IMR-90 (cell line): ENCODE results near the gene LHFPL6. TPM values are rescaled to one million over a fixed set of nuclear protein-coding genes. Genes with fewer than 3 reads are reported as not detected.

Experiments used
- ATAC-seq: fragments of 200-7000 bp; cut with Tn5 transposase; 2 replicates; pipeline ENCODE4 v1.9.1; 2020; ENCODE audit warnings: low read depth, mild to moderate bottlenecking, moderate library complexity
- BruUV-seq: library from RNA; stranded (reverse); fragments of 400-500 nt; replicated peaks from 2 replicates; lab custom pipeline; 2021; lab: Mats Ljungman, UMichigan
- CTCF ChIA-PET: fragments of 300-600 bp; formaldehyde crosslinking; extraction: SDS; loops from one replicate; lab custom pipeline; 2021; ENCODE audit warnings: antibody characterized with exemption; lab: Yijun Ruan, JAX
- POLR2A ChIA-PET: fragments of 300-600 bp; sonication (Branson Sonifier 250); formaldehyde crosslinking; loops from one replicate; lab custom pipeline; 2022; ENCODE audit warnings: antibody characterized with exemption; ENCODE audit not compliant: unreplicated experiment; lab: Charles Lee
- DNase-seq: peaks from one replicate; pipeline ENCODE4 v3.0.0; 2013
- H2AFZ ChIP-seq: replicated peaks from 2 replicates; pipeline ENCODE3; 2013; ENCODE audit warnings: low read length, mild to moderate bottlenecking; ENCODE audit not compliant: poor library complexity
- H2AK5ac ChIP-seq: 2 replicates; pipeline ENCODE4 v1.6.1; 2013; ENCODE audit warnings: low read depth, low read length, inconsistent platforms
- H2AK9ac ChIP-seq: replicated peaks from 2 replicates; pipeline ENCODE3; 2013; ENCODE audit warnings: mild to moderate bottlenecking, low read depth, low read length, moderate library complexity; ENCODE audit not compliant: poor library complexity
- H2BK120ac ChIP-seq: 2 replicates; pipeline ENCODE4 v1.6.1; 2013; ENCODE audit warnings: low read depth, low read length, inconsistent platforms
- H2BK15ac ChIP-seq: 3 replicates; pipeline ENCODE4 v1.6.1; 2013; ENCODE audit warnings: low read depth, low read length, inconsistent platforms
- H2BK20ac ChIP-seq: 2 replicates; pipeline ENCODE4 v1.6.1; 2013; ENCODE audit warnings: low read depth, mild to moderate bottlenecking, inconsistent platforms, low read length, moderate library complexity
- H2BK5ac ChIP-seq: 2 replicates; pipeline ENCODE4 v1.6.1; 2013; ENCODE audit warnings: mild to moderate bottlenecking, low read depth, low read length, inconsistent platforms; ENCODE audit not compliant: poor library complexity, severe bottlenecking
- H3K14ac ChIP-seq: replicated peaks from 2 replicates; pipeline ENCODE4 v1.6.1; 2013; ENCODE audit warnings: low read depth, low read length, inconsistent platforms
- H3K18ac ChIP-seq: 2 replicates; pipeline ENCODE4 v1.6.1; 2013; ENCODE audit warnings: low read depth, low read length, control low read depth
- H3K23ac ChIP-seq: 2 replicates; pipeline ENCODE4 v1.6.1; 2013; ENCODE audit warnings: low read depth, low read length, inconsistent platforms
- H3K27ac ChIP-seq: 2 replicates; pipeline ENCODE4 v1.5.1; 2013; ENCODE audit warnings: mild to moderate bottlenecking, control low read depth, low read length; ENCODE audit not compliant: insufficient read depth
- H3K27me3 ChIP-seq: 2 replicates; pipeline ENCODE4 v1.6.1; 2013; ENCODE audit warnings: low read length; ENCODE audit not compliant: control insufficient read depth, insufficient read depth
- H3K36me3 ChIP-seq: 2 replicates; pipeline ENCODE4 v1.6.1; 2013; ENCODE audit warnings: low read length, mixed read lengths; ENCODE audit not compliant: control insufficient read depth, insufficient read depth
- H3K4ac ChIP-seq: 2 replicates; pipeline ENCODE4 v1.6.1; 2013; ENCODE audit warnings: low read depth, low read length, inconsistent platforms
- H3K4me1 ChIP-seq: 2 replicates; pipeline ENCODE4 v1.6.1; 2013; ENCODE audit warnings: low read length, mixed read lengths; ENCODE audit not compliant: control insufficient read depth, insufficient read depth
- H3K4me2 ChIP-seq: 2 replicates; pipeline ENCODE4 v1.6.1; 2013; ENCODE audit warnings: low read depth, mild to moderate bottlenecking, control low read depth, low read length, moderate library complexity
- H3K4me3 ChIP-seq: 2 replicates; pipeline ENCODE4 v1.5.1; 2013; ENCODE audit warnings: low read depth, mild to moderate bottlenecking, control low read depth, low read length, moderate library complexity; ENCODE audit not compliant: insufficient read depth
- H3K56ac ChIP-seq: 2 replicates; pipeline ENCODE4 v1.6.1; 2013; ENCODE audit warnings: low read length, inconsistent platforms; ENCODE audit not compliant: insufficient read depth; ENCODE audit errors: extremely low read depth
- H3K79me1 ChIP-seq, 2 experiments: 2 replicates each; pipeline ENCODE4 v1.6.1; 2013; ENCODE audit warnings: low read length in 2 of 2, inconsistent platforms in 1 of 2, low read depth in 1 of 2
- H3K9ac ChIP-seq: 2 replicates; pipeline ENCODE4 v1.6.1; 2013; ENCODE audit warnings: low read depth, low read length, control low read depth
- H3K9me1 ChIP-seq: 2 replicates; pipeline ENCODE4 v1.6.1; 2013; ENCODE audit warnings: low read length, inconsistent platforms; ENCODE audit not compliant: insufficient read depth
- H3K9me3 ChIP-seq: 2 replicates; pipeline ENCODE4 v1.6.1; 2013; ENCODE audit warnings: low read length; ENCODE audit not compliant: control insufficient read depth, insufficient read depth
- H4K20me1 ChIP-seq: 2 replicates; pipeline ENCODE4 v1.6.1; 2013; ENCODE audit warnings: low read length, inconsistent platforms; ENCODE audit not compliant: insufficient read depth
- H4K5ac ChIP-seq: 2 replicates; pipeline ENCODE4 v1.6.1; 2013; ENCODE audit warnings: mild to moderate bottlenecking, low read depth, low read length, control low read depth
- H4K8ac ChIP-seq, 2 experiments: 2 replicates each; pipeline ENCODE4 v1.6.1; 2013; ENCODE audit warnings: low read depth in 2 of 2, low read length in 2 of 2, control low read depth in 1 of 2, inconsistent platforms in 1 of 2
- H4K91ac ChIP-seq: 2 replicates; pipeline ENCODE4 v1.6.1; 2013; ENCODE audit warnings: low read depth, low read length, inconsistent platforms; ENCODE audit not compliant: insufficient read depth
- BHLHE40 ChIP-seq: fragments of 150-350 bp; IDR thresholded peaks from 2 replicates; pipeline ENCODE4 v1.6.1; 2016; ENCODE audit warnings: mild to moderate bottlenecking, low read depth, low read length
- CEBPB ChIP-seq: IDR thresholded peaks from 2 replicates; pipeline ENCODE4 v1.6.1; 2012; ENCODE audit warnings: low read depth, low read length, improper control_type of control experiment
- CHD1 ChIP-seq: IDR thresholded peaks from 2 replicates; pipeline ENCODE4 v1.6.1; 2012; ENCODE audit warnings: low read depth, low read length, improper control_type of control experiment
- ELK1 ChIP-seq: fragments of 150-350 bp; IDR thresholded peaks from 2 replicates; pipeline ENCODE4 v1.6.1; 2016; ENCODE audit warnings: low read depth, mild to moderate bottlenecking, low read length, moderate library complexity, borderline replicate concordance
- FOS ChIP-seq: fragments of 150-350 bp; IDR thresholded peaks from 2 replicates; pipeline ENCODE4 v1.6.1; 2016; ENCODE audit warnings: low read depth, low read length
- MAFK ChIP-seq: IDR thresholded peaks from 2 replicates; pipeline ENCODE4 v1.6.1; 2012; ENCODE audit warnings: low read depth, low read length, improper control_type of control experiment
- MAZ ChIP-seq: IDR thresholded peaks from 2 replicates; pipeline ENCODE4 v1.6.1; 2012; ENCODE audit warnings: low read depth, mild to moderate bottlenecking, low read length, improper control_type of control experiment, moderate library complexity, borderline replicate concordance
- MXI1 ChIP-seq: IDR thresholded peaks from 2 replicates; pipeline ENCODE4 v1.6.1; 2012; ENCODE audit warnings: low read depth, mild to moderate bottlenecking, low read length, moderate library complexity, borderline replicate concordance
- NFE2L2 ChIP-seq: fragments of 150-350 bp; IDR thresholded peaks from 2 replicates; pipeline ENCODE4 v1.6.1; 2016; ENCODE audit warnings: low read depth, mild to moderate bottlenecking, low read length
- POLR2A ChIP-seq: IDR thresholded peaks from 2 replicates; pipeline ENCODE4 v1.6.1; 2012; ENCODE audit warnings: mild to moderate bottlenecking, low read depth, low read length
- RAD21 ChIP-seq: IDR thresholded peaks from 2 replicates; pipeline ENCODE4 v1.6.1; 2012; ENCODE audit warnings: low read length, improper control_type of control experiment
- RCOR1 ChIP-seq: IDR thresholded peaks from 2 replicates; pipeline ENCODE4 v1.6.1; 2012; ENCODE audit warnings: mild to moderate bottlenecking, low read length, improper control_type of control experiment; ENCODE audit not compliant: insufficient replicate concordance
- RFX5 ChIP-seq: IDR thresholded peaks from 2 replicates; pipeline ENCODE4 v1.8.0; 2012; ENCODE audit warnings: low read depth, mild to moderate bottlenecking, low read length, moderate library complexity
- SMC3 ChIP-seq: fragments of 150-350 bp; IDR thresholded peaks from 2 replicates; pipeline ENCODE4 v1.6.1; 2016; ENCODE audit warnings: low read depth, mild to moderate bottlenecking, antibody characterized with exemption, low read length, moderate library complexity
- WGBS, 2 experiments: methylation state at CpG; one replicate each; pipeline versions ENCODE4 v1.1.5 to v1.1.7; 2013; ENCODE audit warnings: missing lambda C conversion rate in 2 of 2; ENCODE audit not compliant: insufficient read length in 1 of 2; ENCODE audit errors: extremely low coverage in 2 of 2; 5-methylcytosine and 5-hydroxymethylcytosine counted together
- dilution Hi-C: fragments of 300-500 bp; cut with HindIII; formaldehyde crosslinking; loops from one replicate; pipeline ENCODE4 v1.14.3; 2018; ENCODE audit warnings: low sequenced_read_pairs; ENCODE audit not compliant: unreplicated experiment
- in situ Hi-C: fragments of 300-500 bp; cut with MboI; formaldehyde crosslinking; loops from 3 replicates; pipeline ENCODE4 v1.14.3; 2019; ENCODE audit warnings: low sequenced_read_pairs, inconsistent platforms, mixed read lengths
- intact Hi-C: fragments of 100-400 bp; cut with micrococcal nuclease; formaldehyde crosslinking; loops from 2 replicates; pipeline ENCODE4 v1.10.0; 2022
- polyA plus RNA-seq, 3 experiments: library from polyadenylated mRNA; depleted of rRNA; stranded (reverse); fragments of >200 nt; gene quantifications; 2 replicates each; pipeline ENCODE4 v1.2.3, GENCODE V29; 2012; ENCODE audit warnings: low replicate concordance in 1 of 3
- total RNA-seq: library from RNA; depleted of rRNA; stranded (reverse); fragments of >200 nt; gene quantifications from 2 replicates; pipeline ENCODE4 v1.2.3, GENCODE V29; 2012
- TF ChIP-seq, protein P1 (sequence below): conservative IDR thresholded peaks from 2 replicates; pipeline ENCODE4 v1.5.1; 2012; ENCODE audit warnings: mild to moderate bottlenecking, low read depth, low read length, improper control_type of control experiment
- TF ChIP-seq, protein P2 (sequence below): fragments of 150-350 bp; IDR thresholded peaks from 2 replicates; pipeline ENCODE4 v1.6.1; 2017; ENCODE audit warnings: mild to moderate bottlenecking, antibody characterized with exemption, low read length, low read depth

LHFPL6 gene
- total and polyA plus RNA-seq, 2 of the 4 experiments (the other 2 are of a cell fraction), result 24.7 to 36.1 TPM

GRCh38 chr13:39324806-39325311 lies 278.1 kb downstream of the LHFPL6 start:
- no TSS peak for BruUV-seq

More at GRCh38 chr13:39324806-39325311, 278.1 kb downstream of the LHFPL6 start:
- H3K9ac ChIP-seq, result no peak overlapping the region
- dilution Hi-C loops (no loop called here), in situ Hi-C loops (no loop called here), intact Hi-C loops (no loop called here)
- POLR2A ChIA-PET, result no interaction called here
- ATAC-seq (no peak), DNase-seq (no peak)
- H4K8ac ChIP-seq, result no peak overlapping the region
- no peaks in the 10 kb centered on the region for H3K36me3 ChIP-seq
- H3K56ac ChIP-seq, result no peak overlapping the region
- H3K9me1 ChIP-seq, result peaks cover 6% of the 10 kb centered on the region; the same call in 1 of the 2 replicates
- H3K27me3 ChIP-seq, result no peaks in the 10 kb centered on the region; the same call in 1 of the 2 replicates
- no peak overlapping the region for H3K4ac ChIP-seq
- no peak overlapping the region for H2AK5ac ChIP-seq
- no peak overlapping the region for H2AK9ac ChIP-seq
- H3K23ac ChIP-seq, result no peak overlapping the region
- no peak overlapping the region for H3K4me2 ChIP-seq
- H2BK15ac ChIP-seq, result no peak overlapping the region
- H2AFZ ChIP-seq, result peak overlapping the region; percentile 8
- no peak overlapping the region for H2BK20ac ChIP-seq
- no peak overlapping the region for H2BK120ac ChIP-seq
- no peak overlapping the region for H4K5ac ChIP-seq
- no peak overlapping the region for H4K91ac ChIP-seq
- CTCF ChIA-PET, result no interaction called here
- H3K4me3 ChIP-seq, result no peak overlapping the region
- H3K18ac ChIP-seq, result no peak overlapping the region
- TF ChIP-seq RCOR1, result no peak
- no peak for TF ChIP-seq POLR2A
- TF ChIP-seq SMC3, result no peak
- TF ChIP-seq FOS, result no peak
- TF ChIP-seq RAD21, result no peak
- TF ChIP-seq RFX5, result no peak
- TF ChIP-seq MXI1, result no peak
- no peak for TF ChIP-seq CEBPB
- TF ChIP-seq CHD1, result no peak
- TF ChIP-seq, protein P1, sequence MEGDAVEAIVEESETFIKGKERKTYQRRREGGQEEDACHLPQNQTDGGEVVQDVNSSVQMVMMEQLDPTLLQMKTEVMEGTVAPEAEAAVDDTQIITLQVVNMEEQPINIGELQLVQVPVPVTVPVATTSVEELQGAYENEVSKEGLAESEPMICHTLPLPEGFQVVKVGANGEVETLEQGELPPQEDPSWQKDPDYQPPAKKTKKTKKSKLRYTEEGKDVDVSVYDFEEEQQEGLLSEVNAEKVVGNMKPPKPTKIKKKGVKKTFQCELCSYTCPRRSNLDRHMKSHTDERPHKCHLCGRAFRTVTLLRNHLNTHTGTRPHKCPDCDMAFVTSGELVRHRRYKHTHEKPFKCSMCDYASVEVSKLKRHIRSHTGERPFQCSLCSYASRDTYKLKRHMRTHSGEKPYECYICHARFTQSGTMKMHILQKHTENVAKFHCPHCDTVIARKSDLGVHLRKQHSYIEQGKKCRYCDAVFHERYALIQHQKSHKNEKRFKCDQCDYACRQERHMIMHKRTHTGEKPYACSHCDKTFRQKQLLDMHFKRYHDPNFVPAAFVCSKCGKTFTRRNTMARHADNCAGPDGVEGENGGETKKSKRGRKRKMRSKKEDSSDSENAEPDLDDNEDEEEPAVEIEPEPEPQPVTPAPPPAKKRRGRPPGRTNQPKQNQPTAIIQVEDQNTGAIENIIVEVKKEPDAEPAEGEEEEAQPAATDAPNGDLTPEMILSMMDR, result no peak
- TF ChIP-seq BHLHE40, result no peak
- TF ChIP-seq, protein P2, sequence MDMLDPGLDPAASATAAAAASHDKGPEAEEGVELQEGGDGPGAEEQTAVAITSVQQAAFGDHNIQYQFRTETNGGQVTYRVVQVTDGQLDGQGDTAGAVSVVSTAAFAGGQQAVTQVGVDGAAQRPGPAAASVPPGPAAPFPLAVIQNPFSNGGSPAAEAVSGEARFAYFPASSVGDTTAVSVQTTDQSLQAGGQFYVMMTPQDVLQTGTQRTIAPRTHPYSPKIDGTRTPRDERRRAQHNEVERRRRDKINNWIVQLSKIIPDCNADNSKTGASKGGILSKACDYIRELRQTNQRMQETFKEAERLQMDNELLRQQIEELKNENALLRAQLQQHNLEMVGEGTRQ, result no peak
- no peak for TF ChIP-seq ELK1
- no peak for TF ChIP-seq MAZ
- TF ChIP-seq NFE2L2, result no peak
- no peak for TF ChIP-seq MAFK
- H3K27ac ChIP-seq, result no peak overlapping the region
- H4K20me1 ChIP-seq, result no peaks in the 10 kb centered on the region
- no peaks in the 10 kb centered on the region for H3K79me1 ChIP-seq
- H2BK5ac ChIP-seq, result no peak overlapping the region
- H3K4me1 ChIP-seq, result no peaks in the 10 kb centered on the region; the same call in 1 of the 2 replicates
- H3K14ac ChIP-seq, result no peak overlapping the region
- WGBS, 2 experiments, result 88% methylated on average over 4 of the region's 4 CpGs; no CpG with 5 or more reads in 1 of the 2 experiments
- H3K9me3 ChIP-seq, result no peaks in the 10 kb centered on the region
